Activated CD4-positive, alpha-beta T cell treated with anti-CD3 and anti-CD28 coated beads, Interleukin-2, amount 10 ng/mL, durations not matched to agents 24 days and 14 days (primary cell): ENCODE data around the gene FAM163B. TPM values are rescaled to one million over a fixed set of nuclear protein-coding genes. Genes with fewer than 3 reads are reported as not detected.
"Not testable (repeated sequence)": the region's sequence is repeated elsewhere in the genome, so short reads cannot be mapped to it uniquely, and the experiment has no call there.

Experiments
- DNase-seq: peaks from one replicate; pipeline ENCODE4 v3.0.0; 2022
- H3K27ac Mint-ChIP-seq: one replicate; pipeline ENCODE4 v1.8.0; 2022; ENCODE audit warnings: mild to moderate bottlenecking, mixed read lengths
- H3K27me3 Mint-ChIP-seq: one replicate; pipeline ENCODE4 v1.8.0; 2022; ENCODE audit warnings: mixed read lengths
- H3K36me3 Mint-ChIP-seq: one replicate; pipeline ENCODE4 v1.8.0; 2022; ENCODE audit warnings: low read depth, mild to moderate bottlenecking, mixed read lengths
- H3K4me1 Mint-ChIP-seq: one replicate; pipeline ENCODE4 v1.8.0; 2021; ENCODE audit warnings: mixed read lengths
- H3K4me3 Mint-ChIP-seq: one replicate; pipeline ENCODE4 v1.8.0; 2022; ENCODE audit warnings: mild to moderate bottlenecking, moderate library complexity, mixed read lengths
- H3K9me3 Mint-ChIP-seq: one replicate; pipeline ENCODE4 v1.8.0; 2021; ENCODE audit warnings: mixed read lengths
- intact Hi-C: fragments of 100-400 bp; cut with micrococcal nuclease; formaldehyde crosslinking; loops from one replicate; pipeline ENCODE4 v1.15.1; 2023
- total RNA-seq: library from RNA; stranded (reverse); gene quantifications from 2 replicates; pipeline ENCODE4 v1.2.3, GENCODE V29; 2022

The FAM163B gene
- total RNA-seq, 1 donor from 2014 or later: not detected

DNA sequence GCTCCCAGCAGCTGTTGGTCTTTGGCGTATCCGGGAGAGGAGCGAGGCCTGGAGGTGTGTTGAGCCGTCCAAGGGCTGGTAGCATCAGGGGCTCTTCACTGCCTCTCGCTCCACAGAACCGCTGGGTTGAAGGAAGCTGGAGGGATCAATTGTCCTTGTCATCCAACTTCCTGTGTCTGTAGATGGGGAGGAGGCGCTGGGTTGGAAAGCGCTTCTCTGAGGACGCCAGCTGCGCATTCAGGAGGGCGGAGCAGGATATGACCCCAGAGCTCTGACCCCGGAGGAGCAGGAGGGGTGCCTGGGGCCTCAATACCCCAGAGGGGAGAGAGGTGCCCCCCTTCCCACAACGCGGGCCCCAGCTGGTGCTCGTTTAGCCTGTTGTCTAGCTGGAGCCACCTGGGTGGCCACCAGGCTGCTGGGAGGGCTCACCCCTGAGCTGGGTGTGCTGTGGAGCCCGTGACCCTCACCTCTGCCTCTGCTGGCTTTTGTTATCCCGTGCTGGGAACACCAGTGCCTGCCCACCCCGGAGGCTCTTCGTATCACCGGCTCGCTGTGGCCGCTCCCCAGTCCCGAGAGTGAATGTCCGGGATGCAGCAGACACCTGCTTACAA lies 25.0 kb upstream of the FAM163B start:
- Mint-ChIP-seq H3K4me3 (no peak overlapping the region), H3K4me1 (no peaks in the 10 kb centered on the region), H3K27me3 (no peaks in the 10 kb centered on the region), H3K27ac (no peak overlapping the region), H3K36me3 (no peaks in the 10 kb centered on the region), H3K9me3 (no peaks in the 10 kb centered on the region)
- intact Hi-C loops: no loop called here
- DNase-seq: no peak

DNA sequence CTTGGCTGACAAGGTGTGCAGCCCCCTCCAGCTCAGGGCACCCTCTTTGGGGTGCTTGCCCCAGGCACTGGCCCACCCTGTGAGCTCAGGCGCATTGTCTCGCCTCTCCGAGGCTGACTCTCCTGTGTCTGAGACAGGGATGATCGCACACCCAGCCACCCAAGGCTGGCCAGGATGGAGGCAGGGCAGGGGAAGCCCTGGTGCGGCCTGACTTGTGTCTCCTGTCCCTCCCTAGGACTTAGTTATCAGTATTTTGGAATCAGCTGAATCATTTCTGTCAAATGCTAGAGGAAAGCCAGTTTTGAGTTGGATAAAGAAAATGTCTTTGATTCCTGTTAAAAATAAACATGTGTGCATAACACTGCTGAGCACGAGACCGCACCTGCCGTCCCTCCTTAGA lies 24.5 kb upstream of the FAM163B start:
- Mint-ChIP-seq H3K4me1 (no peaks in the 10 kb centered on the region), H3K27me3 (no peaks in the 10 kb centered on the region), H3K36me3 (no peaks in the 10 kb centered on the region), H3K27ac (no peak overlapping the region), H3K9me3 (no peaks in the 10 kb centered on the region), H3K4me3 (no peak overlapping the region)
- intact Hi-C loops: no loop called here
- DNase-seq: no peak

DNA sequence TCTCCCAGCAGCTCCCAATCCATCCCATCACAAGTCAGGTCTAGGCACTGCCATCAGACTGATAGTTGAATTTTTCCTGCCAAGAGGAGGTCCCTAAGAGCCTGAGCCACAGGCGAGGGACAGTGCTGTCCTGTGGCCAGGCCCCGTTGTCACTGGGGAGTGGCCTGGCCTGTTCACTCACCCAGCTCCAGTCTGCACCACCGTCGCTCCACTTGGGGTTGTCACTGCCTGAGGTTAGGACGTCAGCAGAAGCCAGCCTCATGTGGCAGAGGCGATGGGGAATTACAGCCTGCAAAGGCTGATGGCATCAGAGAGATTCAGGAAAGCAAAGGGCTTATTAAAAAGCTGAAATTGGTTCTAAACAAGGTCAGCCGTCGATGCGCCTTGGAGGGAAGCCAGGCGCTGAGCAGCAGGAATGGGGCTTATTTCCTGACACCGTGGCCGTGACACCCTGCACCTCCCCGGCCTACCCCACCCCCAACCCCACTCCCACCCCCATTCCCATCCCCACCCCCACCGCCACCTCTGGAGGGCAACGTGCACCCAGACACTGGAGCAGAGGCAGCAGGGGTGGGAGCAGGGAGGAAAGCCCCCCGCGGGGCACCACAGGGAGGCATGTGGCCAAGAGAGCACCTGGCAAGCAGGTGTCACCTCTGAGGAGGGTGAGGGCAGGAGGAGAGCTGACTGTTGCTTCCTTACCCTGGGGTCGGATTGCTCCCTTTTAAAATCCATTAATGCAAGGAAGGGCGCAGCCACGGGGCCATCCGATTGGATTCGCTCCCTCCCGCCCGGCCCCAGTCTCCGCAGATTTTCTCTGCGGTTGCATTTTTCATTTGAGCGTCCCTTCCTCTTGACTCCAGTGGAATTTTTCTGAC lies 23.9 kb upstream of the FAM163B start:
- H3K9me3 Mint-ChIP-seq: no peaks in the 10 kb centered on the region
- H3K36me3 Mint-ChIP-seq: no peaks in the 10 kb centered on the region
- no peak overlapping the region for H3K4me3 Mint-ChIP-seq
- H3K27ac Mint-ChIP-seq: no peak overlapping the region
- no peaks in the 10 kb centered on the region for H3K4me1 Mint-ChIP-seq
- intact Hi-C loops: no loop called here
- no peaks in the 10 kb centered on the region for H3K27me3 Mint-ChIP-seq
- no peak for DNase-seq

DNA sequence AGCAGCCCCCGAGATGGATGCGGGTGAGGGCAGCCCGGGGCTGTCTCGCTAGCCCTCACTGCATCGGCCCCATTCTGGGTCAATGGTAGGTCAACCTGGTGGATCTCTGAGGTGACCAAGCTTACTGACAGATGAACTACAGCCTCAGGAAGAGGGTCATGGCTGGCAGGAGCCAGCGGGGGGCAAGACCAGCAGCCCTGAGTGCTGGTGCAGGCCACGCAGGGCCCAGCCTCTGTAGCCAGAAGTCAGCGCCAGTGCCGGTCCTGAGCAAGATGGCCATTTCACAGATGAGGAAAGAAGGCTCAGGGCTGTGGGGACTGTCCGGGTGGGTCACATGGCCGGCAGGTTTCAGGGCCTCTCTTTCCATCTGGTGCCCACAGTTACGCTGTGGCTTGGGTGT lies 21.9 kb upstream of the FAM163B start:
- no peak overlapping the region for H3K27ac Mint-ChIP-seq
- no peak overlapping the region for H3K4me3 Mint-ChIP-seq
- no peak for DNase-seq
- H3K9me3 Mint-ChIP-seq: peaks cover 7% of the 10 kb centered on the region
- intact Hi-C loops: no loop called here
- H3K4me1 Mint-ChIP-seq: no peaks in the 10 kb centered on the region
- no peaks in the 10 kb centered on the region for H3K27me3 Mint-ChIP-seq
- H3K36me3 Mint-ChIP-seq: no peaks in the 10 kb centered on the region

DNA sequence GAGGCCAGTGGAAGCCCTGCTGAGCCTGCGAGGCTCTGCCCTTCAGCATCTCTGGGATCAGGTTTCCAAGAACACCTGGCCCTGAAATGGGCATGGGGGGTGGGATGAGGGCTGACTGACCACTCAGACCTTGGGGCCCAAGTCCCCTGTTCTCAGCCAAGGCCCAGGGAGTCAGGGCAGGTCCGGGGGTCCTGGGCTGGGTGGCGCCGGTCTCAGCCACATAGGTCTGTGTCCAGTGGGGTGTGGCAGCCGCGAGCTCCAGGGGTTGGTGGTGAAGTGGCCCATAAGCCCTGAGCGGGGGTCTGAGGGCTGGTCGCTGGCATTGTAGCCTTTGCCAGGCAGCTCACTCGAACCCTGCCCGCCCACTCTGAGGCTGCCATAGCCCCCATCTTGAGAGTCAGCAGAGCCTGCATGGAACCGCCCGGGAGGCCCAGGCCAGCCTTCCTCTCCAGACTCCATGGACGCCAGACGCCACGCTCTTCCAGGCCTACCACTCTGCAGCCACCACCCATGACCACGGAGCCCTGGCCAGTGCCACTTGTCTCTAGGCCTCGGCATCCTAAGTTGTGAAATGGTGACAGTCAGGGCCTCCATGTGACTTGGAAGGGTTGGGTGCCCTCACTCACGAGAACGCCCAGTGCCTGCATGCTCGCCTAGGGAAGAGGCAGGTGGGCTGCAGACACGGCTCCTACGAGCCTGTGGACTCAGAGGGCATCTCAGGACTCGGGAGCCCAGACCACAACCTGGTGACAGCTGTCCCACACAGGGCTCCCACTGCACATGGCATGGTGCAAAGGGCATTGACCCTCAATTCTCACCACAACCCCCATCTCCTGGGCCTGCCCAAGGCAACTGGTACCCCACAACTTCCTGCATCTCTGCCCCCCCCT lies 20.3 kb upstream of the FAM163B start:
- Mint-ChIP-seq H3K9me3 (peaks cover 10% of the 10 kb centered on the region), H3K27ac (no peak overlapping the region), H3K4me3 (no peak overlapping the region), H3K27me3 (no peaks in the 10 kb centered on the region), H3K4me1 (no peaks in the 10 kb centered on the region), H3K36me3 (no peaks in the 10 kb centered on the region)
- intact Hi-C loops: no loop called here
- no peak for DNase-seq

DNA sequence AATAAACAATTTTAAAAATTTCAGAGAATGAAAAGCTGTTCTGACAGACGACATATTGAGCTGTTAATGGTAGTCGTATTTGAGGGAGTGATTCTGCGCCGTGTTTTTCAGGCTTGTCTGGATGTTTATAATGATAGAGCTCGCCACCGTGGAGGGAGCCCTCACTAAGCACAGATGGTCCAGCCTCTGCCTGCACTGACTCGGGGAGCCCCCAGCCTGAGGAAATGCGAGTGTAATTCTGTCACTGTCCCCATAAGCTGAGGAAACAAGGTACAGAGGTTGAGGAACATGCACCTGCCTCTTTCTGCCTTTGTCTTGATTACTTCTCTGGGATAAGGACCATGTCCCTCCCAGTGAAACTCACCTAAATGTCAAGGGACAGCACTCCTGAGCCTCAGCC lies 19.6 kb upstream of the FAM163B start:
- Mint-ChIP-seq H3K36me3 (no peaks in the 10 kb centered on the region), H3K27me3 (no peaks in the 10 kb centered on the region), H3K9me3 (peaks cover 10% of the 10 kb centered on the region), H3K27ac (no peak overlapping the region), H3K4me1 (no peaks in the 10 kb centered on the region), H3K4me3 (no peak overlapping the region)
- no peak for DNase-seq
- intact Hi-C loops: no loop called here

DNA sequence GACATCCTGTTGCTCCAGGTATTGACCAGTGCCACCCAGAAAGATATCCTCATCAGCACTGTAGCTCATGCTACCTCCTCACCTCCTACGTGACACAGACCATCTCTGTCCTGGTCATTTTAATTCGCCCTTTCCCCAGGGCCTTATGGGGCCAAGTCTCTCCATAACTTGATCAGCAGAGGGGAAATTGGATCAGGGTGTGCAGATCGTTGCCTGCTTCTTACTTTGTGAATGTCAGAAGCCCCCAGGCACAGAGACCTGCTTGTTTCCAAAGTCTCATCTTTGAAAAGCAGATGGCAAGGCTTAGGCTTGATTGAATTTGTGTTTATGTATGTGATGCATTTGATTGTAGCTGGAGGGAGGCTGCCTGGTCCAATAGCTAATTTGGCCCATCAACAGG lies 18.2 kb upstream of the FAM163B start:
- Mint-ChIP-seq H3K9me3 (peaks cover 10% of the 10 kb centered on the region), H3K27ac (no peak overlapping the region), H3K4me3 (no peak overlapping the region), H3K4me1 (no peaks in the 10 kb centered on the region), H3K36me3 (no peaks in the 10 kb centered on the region), H3K27me3 (no peaks in the 10 kb centered on the region)
- no peak for DNase-seq
- intact Hi-C loops: no loop called here

DNA sequence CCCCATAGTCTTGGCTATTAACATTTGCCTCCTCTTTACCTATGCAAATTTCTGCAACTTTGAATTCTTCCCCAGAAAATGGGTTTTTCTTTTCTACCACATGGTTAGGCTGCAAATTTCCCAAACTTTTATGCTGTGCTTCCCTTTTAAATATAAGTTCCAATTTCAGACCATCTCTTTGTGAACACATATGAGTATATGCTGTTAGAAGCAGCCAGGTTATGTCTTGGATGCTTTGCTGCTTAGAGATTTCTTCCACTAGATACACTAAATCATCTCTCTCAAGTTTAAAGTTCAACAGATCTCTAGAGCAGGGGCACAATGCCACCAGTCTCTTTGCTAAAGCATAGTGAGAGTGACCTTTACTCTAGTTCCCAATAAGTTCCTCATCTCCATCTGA lies 16.8 kb upstream of the FAM163B start:
- H3K4me1 Mint-ChIP-seq, H3K27ac Mint-ChIP-seq, H3K27me3 Mint-ChIP-seq, H3K4me3 Mint-ChIP-seq, DNase-seq, H3K36me3 Mint-ChIP-seq, intact Hi-C loops: not testable (repeated sequence)
- H3K9me3 Mint-ChIP-seq: peaks cover 10% of the 10 kb centered on the region

DNA sequence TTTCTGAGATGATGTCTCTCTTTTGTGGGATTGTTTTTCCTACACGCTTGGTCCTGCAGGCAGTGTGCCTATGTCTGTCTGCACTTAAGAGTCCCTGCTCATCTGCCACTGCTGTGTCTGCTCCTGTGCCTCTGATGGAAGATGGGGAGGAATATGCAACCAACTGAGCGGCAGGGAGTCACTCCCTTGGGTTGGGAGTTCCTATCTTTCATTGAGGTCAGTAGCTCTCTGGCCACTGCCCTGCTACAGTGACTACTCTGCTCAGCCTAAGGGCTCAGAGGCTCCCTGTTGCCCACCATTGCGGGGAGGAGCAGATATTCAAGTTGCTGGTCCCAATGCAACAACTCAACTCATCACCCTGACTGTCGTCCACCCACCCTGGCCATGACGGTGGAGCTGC lies 13.4 kb upstream of the FAM163B start:
- no peak for DNase-seq
- H3K27ac Mint-ChIP-seq: no peak overlapping the region
- peaks cover 26% of the 10 kb centered on the region for H3K4me1 Mint-ChIP-seq
- no peak overlapping the region for H3K4me3 Mint-ChIP-seq
- H3K9me3 Mint-ChIP-seq: peaks cover 10% of the 10 kb centered on the region
- intact Hi-C loops: no loop called here
- peaks cover 8% of the 10 kb centered on the region for H3K27me3 Mint-ChIP-seq
- H3K36me3 Mint-ChIP-seq: no peaks in the 10 kb centered on the region

DNA sequence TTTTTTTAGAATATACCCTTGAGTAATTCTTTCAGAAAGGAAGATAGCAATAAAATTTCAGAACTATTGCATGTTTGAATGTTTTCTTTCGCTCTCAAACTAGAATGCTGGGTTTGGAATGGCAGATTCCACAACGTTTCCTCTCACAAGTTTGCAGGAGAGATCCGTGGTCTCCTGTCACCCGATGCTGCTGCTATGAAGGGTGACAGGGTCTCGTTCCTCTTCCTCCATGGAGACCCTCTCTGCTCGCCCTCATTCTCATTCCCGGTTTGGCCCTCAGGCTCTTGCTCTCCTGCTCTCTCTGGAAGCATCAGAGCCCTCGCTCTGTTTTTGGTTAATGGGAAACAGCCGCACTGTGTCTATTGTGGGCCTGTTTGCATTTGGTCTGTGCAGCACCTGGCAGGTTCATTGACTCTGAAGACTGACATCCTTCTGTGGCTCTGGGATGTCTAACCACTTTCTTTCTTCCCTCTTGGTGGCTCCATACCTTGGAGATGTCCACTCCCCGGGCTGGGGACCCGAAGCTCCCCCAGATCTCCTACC lies 12.6 kb upstream of the FAM163B start:
- intact Hi-C loops: no loop called here
- Mint-ChIP-seq H3K4me3 (no peak overlapping the region), H3K9me3 (peaks cover 10% of the 10 kb centered on the region), H3K27me3 (peaks cover 9% of the 10 kb centered on the region), H3K27ac (no peak overlapping the region), H3K36me3 (no peaks in the 10 kb centered on the region), H3K4me1 (peaks cover 26% of the 10 kb centered on the region)
- no peak for DNase-seq

DNA sequence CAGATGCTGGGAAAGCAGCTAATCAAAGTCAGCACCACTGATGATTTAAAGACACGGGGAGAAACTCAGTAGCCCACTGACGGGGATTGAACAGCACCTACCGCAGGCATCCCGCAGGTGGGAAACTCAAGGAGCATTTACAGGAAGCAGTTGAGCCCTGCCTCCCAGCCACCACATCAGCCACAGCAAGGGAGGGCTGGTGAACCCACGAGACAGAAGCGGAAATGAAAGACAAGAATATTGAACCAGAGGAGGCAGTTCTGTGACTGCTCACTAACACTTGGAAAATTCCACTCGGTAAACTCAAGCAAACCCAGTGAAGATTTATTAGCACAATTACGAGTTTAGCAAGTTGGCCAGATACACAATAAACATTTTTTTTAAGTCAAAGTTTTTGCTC lies 10.6 kb upstream of the FAM163B start:
- Mint-ChIP-seq H3K27ac (peak overlapping the region; percentile 61), H3K27me3 (peaks cover 9% of the 10 kb centered on the region), H3K4me3 (peak overlapping the region; percentile 40), H3K4me1 (peaks cover 26% of the 10 kb centered on the region), H3K36me3 (no peaks in the 10 kb centered on the region), H3K9me3 (no peaks in the 10 kb centered on the region)
- intact Hi-C loops: no loop called here
- peak; percentile 88 for DNase-seq

DNA sequence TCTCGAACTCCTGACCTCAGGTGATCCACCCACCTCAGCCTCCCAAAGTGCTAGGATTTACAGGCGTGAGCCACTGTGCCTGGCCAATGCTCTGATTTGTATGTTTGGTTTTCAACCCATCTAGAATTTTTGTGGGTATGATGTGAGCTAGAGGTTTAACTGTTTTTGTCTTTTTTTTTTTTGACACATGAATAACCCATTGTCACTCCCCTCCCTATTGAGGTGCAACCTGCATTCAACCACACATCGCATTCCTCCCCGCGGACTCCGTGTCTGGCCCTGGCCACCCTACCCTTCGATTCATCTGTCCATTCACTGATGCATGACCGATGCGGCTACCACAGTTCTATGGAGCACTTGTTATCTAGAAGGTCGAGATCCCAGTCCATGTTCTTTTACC lies 9.5 kb upstream of the FAM163B start:
- DNase-seq: no peak
- H3K27ac Mint-ChIP-seq: no peak overlapping the region
- no peaks in the 10 kb centered on the region for H3K36me3 Mint-ChIP-seq
- no peak overlapping the region for H3K4me3 Mint-ChIP-seq
- intact Hi-C loops: no loop called here
- no peaks in the 10 kb centered on the region for H3K9me3 Mint-ChIP-seq
- H3K27me3 Mint-ChIP-seq: peaks cover 9% of the 10 kb centered on the region
- peaks cover 26% of the 10 kb centered on the region for H3K4me1 Mint-ChIP-seq

DNA sequence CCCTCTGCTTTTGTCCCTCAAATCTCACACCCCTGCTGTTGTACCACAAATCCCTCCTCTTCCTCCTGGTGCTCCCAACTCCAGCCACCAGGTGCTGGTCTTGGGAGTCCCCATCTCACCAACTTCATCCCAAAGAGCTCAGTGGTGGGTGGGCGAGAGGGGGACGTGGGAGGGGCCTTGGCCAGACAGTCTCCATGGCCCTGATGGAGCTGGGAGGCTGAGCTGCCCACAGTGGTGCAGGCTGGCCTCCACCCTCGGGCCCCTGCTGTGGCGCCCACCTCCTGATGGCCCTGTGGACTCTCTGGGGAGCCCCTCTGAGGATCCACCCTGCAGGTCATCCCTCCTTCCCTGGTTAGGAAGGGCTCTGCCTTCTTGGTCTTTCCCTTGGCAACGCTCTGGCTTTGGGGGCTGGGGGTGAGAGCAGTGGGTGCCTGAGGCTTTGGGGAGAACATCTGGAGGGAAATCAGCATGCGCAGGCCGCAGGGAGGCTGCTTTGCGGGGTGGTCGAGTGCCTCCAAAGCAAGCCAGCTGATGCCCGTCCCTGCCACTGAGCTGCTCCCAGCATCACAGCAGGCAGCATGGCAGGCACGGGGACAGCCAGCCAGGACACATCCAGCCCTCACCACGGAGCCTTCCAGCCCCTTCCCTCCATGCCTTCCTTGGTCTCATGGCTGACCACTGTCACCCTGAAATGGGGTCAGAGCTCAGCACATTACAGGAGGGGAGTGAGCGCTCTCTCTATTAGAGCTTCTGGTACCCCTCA lies 7.6 kb upstream of the FAM163B start:
- no peaks in the 10 kb centered on the region for H3K36me3 Mint-ChIP-seq
- peaks cover 9% of the 10 kb centered on the region for H3K27me3 Mint-ChIP-seq
- H3K4me3 Mint-ChIP-seq: no peak overlapping the region
- DNase-seq: no peak
- intact Hi-C loops: no loop called here
- H3K27ac Mint-ChIP-seq: no peak overlapping the region
- peaks cover 22% of the 10 kb centered on the region for H3K4me1 Mint-ChIP-seq
- no peaks in the 10 kb centered on the region for H3K9me3 Mint-ChIP-seq
